Measurements from ENCODE around the gene RNF123.

The RNF123 gene

DNA sequence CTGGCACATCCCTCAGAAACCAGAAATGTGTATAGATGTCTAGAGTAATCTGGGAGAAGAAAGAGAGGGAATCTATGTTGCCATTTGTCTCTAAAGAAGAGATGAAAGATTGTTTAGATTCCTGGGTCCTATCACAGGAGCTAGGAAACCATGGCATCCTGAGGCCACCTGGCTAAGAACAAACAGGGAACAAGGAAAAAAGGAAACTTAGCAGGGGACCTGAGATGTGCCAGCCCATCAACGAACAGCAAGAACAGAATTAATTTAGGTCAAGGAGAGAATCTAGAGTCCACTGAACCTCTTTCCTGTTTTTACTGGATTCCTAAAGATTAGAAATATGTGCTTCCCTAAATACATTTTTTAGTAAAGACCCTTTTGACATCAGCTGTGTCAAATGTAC, 66.7 kb downstream of the RNF123 start:
- no peak for DNase-seq

DNA sequence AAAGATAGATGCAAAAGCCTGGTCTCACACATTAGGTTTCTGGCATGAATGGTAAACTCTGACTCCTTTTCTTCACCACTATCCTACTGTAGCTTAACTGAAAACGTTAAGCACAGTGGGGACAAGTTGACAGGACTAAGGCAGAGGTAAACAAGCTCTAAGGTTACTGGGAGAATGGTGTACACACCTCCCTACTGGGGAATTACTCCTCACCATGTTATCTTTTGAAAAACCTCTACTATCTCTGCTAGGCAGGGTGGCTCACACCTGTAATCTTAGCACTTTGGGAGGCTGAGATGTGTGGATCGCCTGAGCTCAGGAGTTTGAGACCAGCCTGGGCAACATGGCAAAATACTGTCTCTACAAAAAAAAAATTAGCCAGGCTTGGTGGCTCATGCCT, 67.8 kb downstream of the RNF123 start:
- DNase-seq = no peak

DNA sequence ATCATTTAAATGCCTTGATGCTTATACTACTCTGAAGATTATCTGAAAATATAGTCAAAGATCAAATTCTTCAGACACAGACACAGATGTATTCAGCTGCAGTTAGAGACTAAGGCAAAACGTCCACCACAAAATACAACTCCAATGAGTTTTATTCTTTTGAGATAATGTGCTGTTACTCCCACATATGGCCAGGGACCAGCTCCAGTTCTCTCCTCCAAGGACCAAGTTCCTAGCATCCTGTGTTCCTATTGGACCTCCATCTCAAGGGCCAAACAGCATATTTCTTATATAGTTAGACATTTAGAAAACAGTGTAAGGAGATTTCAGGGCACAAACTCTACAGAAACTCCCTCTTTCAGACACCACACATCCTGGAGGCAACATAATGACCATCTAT, 69.9 kb downstream of the RNF123 start:
- no peak for DNase-seq

DNA sequence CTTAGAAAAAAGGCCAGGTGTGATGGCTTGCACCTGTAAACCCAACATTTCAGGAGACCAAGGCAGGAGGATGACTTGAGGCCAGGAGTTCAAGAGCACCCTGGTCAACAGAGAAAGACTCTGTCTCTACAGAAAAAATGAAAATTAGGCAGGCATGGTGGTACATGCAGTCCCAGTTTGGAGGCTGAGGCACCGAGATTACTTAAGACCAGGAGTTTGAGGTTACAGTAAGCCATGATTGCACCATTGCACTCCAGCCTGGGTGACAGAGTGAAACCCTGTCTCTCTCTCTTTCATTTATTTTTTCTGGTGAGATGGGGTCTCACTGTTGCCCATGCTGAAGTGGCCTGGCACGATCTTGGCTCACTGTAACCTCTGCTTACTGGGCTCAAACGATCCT, 72.3 kb downstream of the RNF123 start:
- DNase-seq = no peak

DNA sequence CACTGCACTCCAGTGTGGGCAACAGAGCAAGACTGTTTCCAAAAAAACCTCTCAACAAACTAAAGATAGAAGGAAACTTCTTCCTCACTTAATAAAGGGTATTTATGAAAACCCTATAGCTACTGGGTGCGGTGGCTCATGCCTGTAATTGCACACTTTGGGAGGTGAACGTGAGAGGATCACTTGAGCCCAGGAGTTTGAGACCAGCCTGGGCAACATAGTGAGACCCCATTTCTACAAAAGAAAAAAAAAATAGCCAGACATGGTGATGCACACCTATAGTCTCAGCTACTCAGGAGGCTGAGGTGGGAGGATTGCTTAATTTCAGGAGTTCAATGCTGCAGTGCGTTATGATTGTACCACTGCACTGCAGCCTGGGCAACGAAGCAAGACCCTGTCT, 74.6 kb downstream of the RNF123 start:
- DNase-seq = no peak

DNA sequence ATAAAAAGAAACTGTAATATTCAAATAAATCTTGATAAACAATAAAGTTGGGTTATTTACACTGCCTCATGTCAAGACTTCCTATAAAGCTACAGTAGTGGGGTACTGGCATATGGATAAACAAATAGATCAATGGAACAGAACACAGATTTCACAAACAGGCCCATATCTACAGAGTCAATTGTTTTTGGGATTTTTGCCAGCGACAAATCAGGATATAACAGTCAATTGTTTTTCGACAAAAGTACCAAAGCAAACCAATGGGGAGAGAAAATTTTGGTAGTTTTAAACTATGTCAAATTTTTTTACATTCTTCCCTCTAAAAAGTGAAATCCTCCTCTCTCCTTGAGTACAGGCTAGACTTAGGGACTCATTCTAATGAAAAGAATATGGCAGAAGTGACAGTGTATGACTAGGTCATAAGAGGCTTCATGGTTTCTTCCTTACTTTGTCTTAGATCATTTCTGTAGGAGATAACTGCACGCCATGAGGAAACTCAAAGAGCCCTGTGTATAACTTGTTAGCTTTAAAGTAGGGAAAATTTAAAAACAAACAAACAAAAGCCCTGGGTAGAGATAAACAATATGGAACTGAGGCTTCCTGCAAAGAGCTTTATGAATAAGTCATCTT, 80.0 kb downstream of the RNF123 start:
- DNase-seq = no peak

DNA sequence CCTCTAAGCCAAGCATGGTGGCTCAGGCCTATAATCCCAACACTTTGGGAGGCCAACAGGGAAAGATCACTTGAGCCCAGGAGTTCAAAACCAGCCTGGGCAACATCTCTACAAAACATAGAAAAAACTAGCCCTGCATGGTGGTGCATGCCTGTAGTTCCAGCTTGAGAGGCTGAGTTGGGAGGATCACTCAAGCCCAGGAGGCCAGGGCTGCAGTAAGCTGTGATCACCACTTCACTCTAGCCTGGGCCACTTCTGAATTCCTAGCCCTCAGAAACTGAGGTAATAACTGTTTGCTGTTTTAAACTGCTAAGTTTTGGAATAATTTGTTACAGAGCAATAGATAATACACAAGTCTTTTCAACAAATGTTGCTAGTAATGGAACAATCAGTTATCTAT, 80.6 kb downstream of the RNF123 start:
- no peak for DNase-seq
